ENCODE results near the gene BDH1.

- TF ChIP-seq EZH2phosphoT487 (conservative IDR thresholded peaks at IDR 0.05; ENCODE audit: low read length) (no peak), CTCF (IDR thresholded peaks at IDR 0.05; ENCODE audit: insufficient read depth, low read length, poor library complexity, severe bottlenecking) (no peak)
Measured at GRCh38 chr3:197528190-197528589, 27.6 kb downstream of the BDH1 start.

Measured in SU-DHL-6 (cell line).